ENCODE data around the gene ICA1L. TPM values are rescaled to one million over a fixed set of nuclear protein-coding genes. Genes with fewer than 3 reads are reported as not detected.

Gene ICA1L
- total and polyA plus RNA-seq, 2 of the 4 experiments (the other 2 are of a cell fraction): 1.7 to 1.8 TPM

DNA sequence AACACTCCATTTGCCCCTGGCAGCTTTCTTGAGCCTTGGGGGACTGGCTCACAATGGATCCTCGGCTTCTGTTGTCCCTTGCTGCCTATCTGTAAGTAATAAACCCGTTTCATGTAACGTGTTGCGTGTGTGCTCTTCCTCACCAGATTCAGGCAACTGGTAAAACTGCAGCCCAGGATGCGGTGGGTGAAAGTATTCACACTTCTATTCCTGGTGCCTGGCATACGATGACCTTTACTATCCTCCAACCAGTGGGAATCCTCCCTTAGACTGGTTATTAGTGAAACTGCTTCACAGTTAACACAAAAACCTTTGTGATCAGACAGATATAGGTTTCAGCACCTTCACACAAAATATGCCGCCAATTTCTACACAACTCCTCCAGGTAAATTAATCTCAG lies 13.6 kb upstream of the ICA1L start:
- Histone ChIP-seq H3K27me3 (ENCODE audit: control insufficient read depth, insufficient read depth, low read length) (no peaks in the 10 kb centered on the region), H3K56ac (ENCODE audit: extremely low read depth, insufficient read depth, low read length) (no peak overlapping the region), H3K27ac (ENCODE audit: insufficient read depth, low read length) (no peak overlapping the region), H3K4me1 (ENCODE audit: control insufficient read depth, insufficient read depth, low read length) (no peaks in the 10 kb centered on the region), H4K5ac (ENCODE audit: low read depth, low read length) (no peak overlapping the region), H3K9me1 (ENCODE audit: insufficient read depth, low read length) (0 out of 2 replicates have a peak, but pooled peaks cover 3% of the 10 kb centered on the region), H3K23ac (ENCODE audit: low read depth, low read length) (no peak overlapping the region), H4K20me1 (ENCODE audit: insufficient read depth, low read length) (no peaks in the 10 kb centered on the region), H2AK5ac (ENCODE audit: low read depth, low read length) (no peak overlapping the region), H2BK15ac (ENCODE audit: low read depth, low read length) (no peak overlapping the region), H2AK9ac (replicated peaks; ENCODE audit: low read depth, low read length, poor library complexity) (no peak overlapping the region), H3K36me3 (ENCODE audit: control insufficient read depth, insufficient read depth, low read length) (peaks cover 10% of the 10 kb centered on the region), H3K9me3 (ENCODE audit: control insufficient read depth, insufficient read depth, low read length) (no peaks in the 10 kb centered on the region), H4K91ac (ENCODE audit: insufficient read depth, low read depth, low read length) (no peak overlapping the region), H2AFZ (replicated peaks; ENCODE audit: low read length, poor library complexity) (no peak overlapping the region), H3K4me2 (ENCODE audit: low read depth, low read length) (no peak overlapping the region), H2BK20ac (ENCODE audit: low read depth, low read length) (no peak overlapping the region), H2BK5ac (ENCODE audit: low read depth, low read length, poor library complexity, severe bottlenecking) (no peak overlapping the region), H2BK120ac (ENCODE audit: low read depth, low read length) (no peak overlapping the region), H3K18ac (ENCODE audit: low read depth, low read length) (no peak overlapping the region), H3K9ac (ENCODE audit: low read depth, low read length) (no peak overlapping the region), H4K8ac (ENCODE audit: low read depth in 2 of 2, low read length in 2 of 2) (no peak overlapping the region), H3K4ac (ENCODE audit: low read depth, low read length) (no peak overlapping the region), H3K14ac (replicated peaks; ENCODE audit: low read depth, low read length) (no peak overlapping the region), H3K4me3 (ENCODE audit: insufficient read depth, low read depth, low read length) (no peak overlapping the region), H3K79me1 (ENCODE audit: low read depth in 1 of 2, low read length in 2 of 2) (no peaks in the 10 kb centered on the region)
- ATAC-seq (ENCODE audit: low read depth) (no peak), DNase-seq (no peak)
- intact Hi-C loops (cut with micrococcal nuclease) (no loop called here), in situ Hi-C loops (cut with MboI; ENCODE audit: low sequenced_read_pairs) (no loop called here), dilution Hi-C loops (cut with HindIII; ENCODE audit: low sequenced_read_pairs, unreplicated experiment) (no loop called here)
- TF ChIP-seq MAZ (IDR thresholded peaks at IDR 0.05; ENCODE audit: borderline replicate concordance, low read depth, low read length): no peak
- no peak for TF ChIP-seq SMC3 (IDR thresholded peaks at IDR 0.05; ENCODE audit: low read depth, low read length)
- TF ChIP-seq CTCF (conservative IDR thresholded peaks at IDR 0.05; ENCODE audit: low read depth, low read length): no peak
- no peak for TF ChIP-seq ELK1 (IDR thresholded peaks at IDR 0.05; ENCODE audit: borderline replicate concordance, low read depth, low read length)
- CTCF ChIA-PET: interaction anchor here (0.6 kb wide), 2 partner anchors 311 to 613 kb away, joined by 3 read pairs; no protein-coding TSS in a partner anchor
- WGBS, 2 experiments (ENCODE audit: extremely low coverage in 2 of 2, insufficient read length in 1 of 2): 80% methylated on average over 2 of the region's 7 CpGs; no CpG with 5 or more reads in 1 of the 2 experiments
- no TSS peak for BruUV-seq (replicated peaks)
- POLR2A ChIA-PET (ENCODE audit: unreplicated experiment): no interaction called here

Measured in IMR-90 (cell line).